Adrenal gland (tissue), 5 donors: ENCODE data around the gene TMEM267.

ENCODE experiments used
- POLR2A ChIP-seq, 2 donors: fragments of 450-650 bp; IDR thresholded peaks; one replicate each; pipeline ENCODE4 v1.6.1; 2017; ENCODE audit warnings: antibody characterized with exemption in 2 of 2, mild to moderate bottlenecking in 2 of 2, moderate library complexity in 1 of 2
- TF ChIP-seq, protein P1 (sequence below), 6 experiments: fragments of 450-650 bp in 4 of 6; fragments of 200-600 bp in 2 of 6; sonication (generic) in 1 of 6; IDR thresholded peaks; 1 replicate in 5 of 6; 2 replicates in 1 of 6; pipeline versions ENCODE4 v1.5.1 to v1.8.0; 2016 to 2021; ENCODE audit warnings: antibody characterized with exemption in 6 of 6, mild to moderate bottlenecking in 2 of 6, moderate library complexity in 1 of 6
- donor health status: DM: no; HTN: no; CAD: no.

DNA sequence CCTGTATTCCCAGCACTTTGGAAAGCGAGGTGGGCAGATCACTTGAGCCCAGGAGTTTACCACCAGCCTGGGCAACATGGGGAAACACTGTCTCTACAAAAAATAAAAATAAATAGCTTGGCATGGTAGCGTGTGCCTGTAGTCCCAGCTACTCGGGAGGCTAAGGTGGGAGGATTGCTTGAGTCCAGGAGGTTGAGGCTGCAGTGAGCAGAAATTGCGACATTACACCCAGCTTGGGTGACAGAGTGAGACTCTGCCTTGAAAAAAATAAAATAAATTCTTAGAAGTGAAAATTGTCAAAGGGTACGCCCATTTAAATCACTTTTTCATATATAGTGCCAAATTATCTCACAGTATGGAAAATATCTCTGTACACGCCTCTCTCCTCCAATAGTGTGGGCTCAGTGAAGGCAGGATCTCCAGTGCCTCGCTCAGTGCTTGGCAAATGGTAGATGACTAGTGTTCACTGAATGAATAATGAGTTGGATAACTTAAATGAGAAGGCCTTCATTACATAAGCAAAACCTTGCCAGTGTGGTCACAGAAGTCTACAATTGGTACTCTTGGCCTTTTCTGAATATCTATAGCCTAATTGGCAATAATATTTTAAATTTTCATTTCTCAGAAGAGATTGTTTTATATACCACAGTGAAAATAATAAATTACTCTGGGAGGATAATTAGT is 62.1 kb downstream of the TMEM267 start:
- TF ChIP-seq, protein P1, sequence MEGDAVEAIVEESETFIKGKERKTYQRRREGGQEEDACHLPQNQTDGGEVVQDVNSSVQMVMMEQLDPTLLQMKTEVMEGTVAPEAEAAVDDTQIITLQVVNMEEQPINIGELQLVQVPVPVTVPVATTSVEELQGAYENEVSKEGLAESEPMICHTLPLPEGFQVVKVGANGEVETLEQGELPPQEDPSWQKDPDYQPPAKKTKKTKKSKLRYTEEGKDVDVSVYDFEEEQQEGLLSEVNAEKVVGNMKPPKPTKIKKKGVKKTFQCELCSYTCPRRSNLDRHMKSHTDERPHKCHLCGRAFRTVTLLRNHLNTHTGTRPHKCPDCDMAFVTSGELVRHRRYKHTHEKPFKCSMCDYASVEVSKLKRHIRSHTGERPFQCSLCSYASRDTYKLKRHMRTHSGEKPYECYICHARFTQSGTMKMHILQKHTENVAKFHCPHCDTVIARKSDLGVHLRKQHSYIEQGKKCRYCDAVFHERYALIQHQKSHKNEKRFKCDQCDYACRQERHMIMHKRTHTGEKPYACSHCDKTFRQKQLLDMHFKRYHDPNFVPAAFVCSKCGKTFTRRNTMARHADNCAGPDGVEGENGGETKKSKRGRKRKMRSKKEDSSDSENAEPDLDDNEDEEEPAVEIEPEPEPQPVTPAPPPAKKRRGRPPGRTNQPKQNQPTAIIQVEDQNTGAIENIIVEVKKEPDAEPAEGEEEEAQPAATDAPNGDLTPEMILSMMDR (IDR thresholded peaks at IDR 0.05): no peak
- no peak for TF ChIP-seq POLR2A (IDR thresholded peaks at IDR 0.05)
